Measurements from ENCODE around the gene ZNF841. TPM values are rescaled to one million over a fixed set of nuclear protein-coding genes. Genes with fewer than 3 reads are reported as not detected.

The ZNF841 gene
- total and polyA plus RNA-seq, 2 of the 13 experiments (the other 11 are each of a cell fraction or from before 2014, with no cell fraction given), result 6.2 to 14.2 TPM

GRCh38 chr19:52138278-52138982 lies 42.9 kb upstream of the ZNF841 start (continued):
- TF ChIP-seq ZSCAN21 (CRISPR knock-in tag; IDR thresholded peaks at IDR 0.05; ENCODE audit: borderline replicate concordance) (no peak), DMAP1 (CRISPR knock-in tag; IDR thresholded peaks at IDR 0.05) (no peak), ZXDC (CRISPR knock-in tag; IDR thresholded peaks at IDR 0.05) (peak; percentile 43; the same call in 1 of the 2 replicates)

- FAIRE-seq (no peak), DNase-seq (ENCODE audit: low spot score) (no peak), ATAC-seq (no peak)
- no peaks in the 10 kb centered on the region for H4K20me1 ChIP-seq (ENCODE audit: insufficient read depth, low read length)
- H3K4me3 ChIP-seq (replicated peaks in 1 of 3; ENCODE audit: insufficient read depth in 1 of 3, low read depth in 2 of 3, low read length in 3 of 3), result no peak overlapping the region
- WGBS (ENCODE audit: low lambda C conversion rate), result 98% methylated on average over 3 of the region's 3 CpGs
- H3K36me3 ChIP-seq (replicated peaks in 1 of 2; ENCODE audit: control insufficient read depth in 1 of 2, insufficient read depth in 2 of 2, low read length in 2 of 2), result peaks cover 26 to 85% of the 10 kb centered on the region in 2 experiments
- intact Hi-C loops (cut with micrococcal nuclease; ENCODE audit: unreplicated experiment), result no loop called here
- no peak overlapping the region for H3K27ac ChIP-seq (ENCODE audit: extremely low read length, insufficient read depth, low read length)
- ChIA-PET CTCF (ENCODE audit: low intra/inter-chr PET ratio, low total read pairs) (no interaction called here), POLR2A (no interaction called here)
- in situ Hi-C loops (cut with HindIII; ENCODE audit: extremely low pct_ligation_motif_present, low pct_unique_long_range_greater_than_20kb), result no loop called here
- no peak overlapping the region for H2AFZ ChIP-seq (ENCODE audit: low read length)
- BruUV-seq (replicated peaks), result no TSS peak
- no peaks in the 10 kb centered on the region for H3K79me2 ChIP-seq (ENCODE audit: insufficient read depth, low read length)
- peaks cover 93% of the 10 kb centered on the region for H3K9me3 ChIP-seq (ENCODE audit: low read length)
- H3K27me3 ChIP-seq (ENCODE audit: control insufficient read depth in 1 of 2, insufficient read depth in 2 of 2, low read length in 2 of 2), result no peaks in the 10 kb centered on the region
- H3K9ac ChIP-seq (ENCODE audit: insufficient read depth, low read depth, low read length), result no peak overlapping the region
- no peak overlapping the region for H3K4me2 ChIP-seq (ENCODE audit: low read depth, low read length)
- H3K4me1 ChIP-seq (ENCODE audit: insufficient read depth, low read length), result no peaks in the 10 kb centered on the region
- no peak for TF ChIP-seq BRD4 (CRISPR knock-in tag; IDR thresholded peaks at IDR 0.05)
- TF ChIP-seq ZNF10 (CRISPR knock-in tag; IDR thresholded peaks at IDR 0.05; ENCODE audit: borderline replicate concordance, low read depth), result no peak
- TF ChIP-seq CHCHD3 (CRISPR knock-in tag; IDR thresholded peaks at IDR 0.05), result no peak
- TF ChIP-seq EP300 (IDR thresholded peaks at IDR 0.05; ENCODE audit: low read depth in 2 of 2, low read length in 2 of 2), result no peak
- no peak for TF ChIP-seq EP300 (CRISPR knock-in tag; IDR thresholded peaks at IDR 0.05; ENCODE audit: borderline replicate concordance)
- no peak for TF ChIP-seq ZNF383 (CRISPR knock-in tag; IDR thresholded peaks at IDR 0.05; ENCODE audit: borderline replicate concordance)
- TF ChIP-seq FOXP4 (CRISPR knock-in tag; IDR thresholded peaks at IDR 0.05), result no peak
- TF ChIP-seq ZNF431 (CRISPR knock-in tag; IDR thresholded peaks at IDR 0.05; ENCODE audit: borderline replicate concordance, low read depth), result no peak
- TF ChIP-seq YEATS2 (CRISPR knock-in tag; IDR thresholded peaks at IDR 0.05; ENCODE audit: borderline replicate concordance), result no peak
- TF ChIP-seq SNAPC5 (CRISPR knock-in tag; IDR thresholded peaks at IDR 0.05; ENCODE audit: borderline replicate concordance), result no peak
- no peak for TF ChIP-seq ZNF530 (CRISPR knock-in tag; IDR thresholded peaks at IDR 0.05; ENCODE audit: low read depth)
- no peak for TF ChIP-seq ZNF691 (CRISPR knock-in tag; IDR thresholded peaks at IDR 0.05; ENCODE audit: borderline replicate concordance, low read depth)
- no peak for TF ChIP-seq CENPX (CRISPR knock-in tag; IDR thresholded peaks at IDR 0.05)
These were observed 24.7 kb upstream of the ZNF841 start for GRCh38 chr19:52120286-52120685.

Measured in HepG2 (cell line).